Muscle layer of duodenum (tissue), 2 donors: ENCODE results near the gene ARG2.
"Not testable (repeated sequence)": the region's sequence is repeated elsewhere in the genome, so short reads cannot be mapped to it uniquely, and the experiment has no call there.

Experiments used
- H3K27ac ChIP-seq: one replicate; pipeline ENCODE4 v1.7.0; 2013; ENCODE audit warnings: mild to moderate bottlenecking, low read length
- H3K27me3 ChIP-seq: one replicate; pipeline ENCODE4 v1.7.0; 2013; ENCODE audit warnings: low read depth, mild to moderate bottlenecking, control low read depth, low read length
- H3K36me3 ChIP-seq, 2 donors: one replicate each; pipeline ENCODE4 v1.7.0; 2013; ENCODE audit warnings: low read length in 2 of 2, control low read depth in 1 of 2, mild to moderate bottlenecking in 1 of 2; ENCODE audit not compliant: insufficient read depth in 2 of 2, control insufficient read depth in 1 of 2
- H3K4me1 ChIP-seq, 2 donors: one replicate each; pipeline ENCODE4 v1.7.0; 2013; ENCODE audit warnings: low read length in 2 of 2, mild to moderate bottlenecking in 2 of 2, control low read depth in 1 of 2, moderate library complexity in 1 of 2; ENCODE audit not compliant: insufficient read depth in 2 of 2, control insufficient read depth in 1 of 2
- H3K4me3 ChIP-seq, 2 donors: one replicate each; pipeline ENCODE4 v1.7.0; 2013; ENCODE audit warnings: low read length in 2 of 2, low read depth in 1 of 2, mild to moderate bottlenecking in 1 of 2
- H3K9me3 ChIP-seq, 2 donors: one replicate each; pipeline ENCODE4 v1.7.0; 2013; ENCODE audit warnings: low read length in 2 of 2, control low read depth in 1 of 2, mild to moderate bottlenecking in 1 of 2; ENCODE audit not compliant: control insufficient read depth in 1 of 2
- donor health status: healthy.

ARG2 gene

GRCh38 chr14:67589204-67589770, 30.4 kb upstream of the ARG2 start:
- H3K4me1 ChIP-seq = no peaks in the 10 kb centered on the region
- H3K27ac ChIP-seq = no peak overlapping the region
- H3K9me3 ChIP-seq = no peaks in the 10 kb centered on the region
- H3K27me3 ChIP-seq = no peaks in the 10 kb centered on the region
- H3K36me3 ChIP-seq = peaks cover 23 to 59% of the 10 kb centered on the region in 2 donors
- H3K4me3 ChIP-seq = no peak overlapping the region

DNA sequence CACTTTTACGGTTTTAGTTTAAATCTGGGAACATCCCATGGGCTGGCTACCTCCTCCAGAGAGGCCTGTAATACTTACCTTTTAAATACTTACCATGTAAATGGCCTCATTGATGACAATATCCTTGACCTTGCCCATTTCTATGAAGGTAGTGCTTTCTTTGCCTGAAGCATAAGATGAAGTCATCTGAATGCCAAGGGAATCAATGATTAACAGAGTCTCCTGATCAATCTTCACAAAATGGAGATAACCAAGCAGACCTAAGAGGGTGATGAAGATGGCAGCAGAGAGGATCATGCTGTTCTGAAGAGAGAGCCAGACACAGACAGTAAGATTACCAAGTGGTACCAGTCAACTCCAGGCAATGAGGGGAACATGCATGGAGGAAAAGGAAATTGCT, 26.1 kb upstream of the ARG2 start:
- H3K4me3 ChIP-seq, H3K9me3 ChIP-seq, H3K27me3 ChIP-seq, H3K4me1 ChIP-seq, H3K27ac ChIP-seq: not testable (repeated sequence)
- peaks cover 11 to 40% of the 10 kb centered on the region in 2 donors for H3K36me3 ChIP-seq

- H3K4me1 ChIP-seq = peaks cover 0 to 11% of the 10 kb centered on the region in 2 donors
- no peaks in the 10 kb centered on the region for H3K27me3 ChIP-seq
- H3K4me3 ChIP-seq = no peak overlapping the region
- no peaks in the 10 kb centered on the region for H3K9me3 ChIP-seq
- H3K36me3 ChIP-seq = peaks cover 7 to 25% of the 10 kb centered on the region in 2 donors
- H3K27ac ChIP-seq = no peak overlapping the region
Measured at GRCh38 chr14:67595392-67595791, 24.3 kb upstream of the ARG2 start.

GRCh38 chr14:67599698-67600561, 19.8 kb upstream of the ARG2 start, which contains the start of gene PIGH:
Gene PIGH (minus strand): TSS chr14:67600268. CDS start chr14:67600203, 65 bp downstream.
- H3K36me3 ChIP-seq = peaks cover 0 to 5% of the 10 kb centered on the region in 2 donors
- H3K4me3 ChIP-seq = peak within 1 kb of the TSS; percentile 91 to 94
- H3K27ac ChIP-seq = peak within 1 kb of the TSS; percentile 70
- H3K27me3 ChIP-seq = no peaks in the 10 kb centered on the region
- H3K9me3 ChIP-seq = no peaks in the 10 kb centered on the region
- peaks cover 0 to 11% of the 10 kb centered on the region in 2 donors for H3K4me1 ChIP-seq

- not testable (repeated sequence) for H3K9me3 ChIP-seq, H3K27me3 ChIP-seq, H3K27ac ChIP-seq, H3K36me3 ChIP-seq
- Histone ChIP-seq H3K4me3 (peak overlapping the region; percentile 91 to 94), H3K4me1 (peaks cover 0 to 11% of the 10 kb centered on the region in 2 donors)
Measured at GRCh38 chr14:67600562-67600974, 19.2 kb upstream of the ARG2 start.

- H3K36me3 ChIP-seq = no peaks in the 10 kb centered on the region
- no peaks in the 10 kb centered on the region for H3K27me3 ChIP-seq
- no peak overlapping the region for H3K4me3 ChIP-seq
- no peak overlapping the region for H3K27ac ChIP-seq
- peaks cover 0 to 11% of the 10 kb centered on the region in 2 donors for H3K4me1 ChIP-seq
- no peaks in the 10 kb centered on the region for H3K9me3 ChIP-seq
Measured at GRCh38 chr14:67602076-67602475, 17.6 kb upstream of the ARG2 start.

- peaks cover 0 to 10% of the 10 kb centered on the region in 2 donors for H3K4me1 ChIP-seq
- H3K27ac ChIP-seq = no peak overlapping the region
- H3K4me3 ChIP-seq = no peak overlapping the region
- H3K9me3 ChIP-seq = no peaks in the 10 kb centered on the region
- H3K36me3 ChIP-seq = no peaks in the 10 kb centered on the region
- no peaks in the 10 kb centered on the region for H3K27me3 ChIP-seq
Measured at GRCh38 chr14:67602995-67603545, 16.6 kb upstream of the ARG2 start.

GRCh38 chr14:67607646-67608045, 12.1 kb upstream of the ARG2 start:
- no peaks in the 10 kb centered on the region for H3K4me1 ChIP-seq
- H3K27me3 ChIP-seq = no peaks in the 10 kb centered on the region
- H3K36me3 ChIP-seq = no peaks in the 10 kb centered on the region
- no peak overlapping the region for H3K27ac ChIP-seq
- H3K9me3 ChIP-seq = no peaks in the 10 kb centered on the region
- H3K4me3 ChIP-seq = no peak overlapping the region

GRCh38 chr14:67609642-67610310, 9.9 kb upstream of the ARG2 start:
- H3K4me3 ChIP-seq = no peak overlapping the region
- no peaks in the 10 kb centered on the region for H3K9me3 ChIP-seq
- no peaks in the 10 kb centered on the region for H3K36me3 ChIP-seq
- H3K27ac ChIP-seq = no peak overlapping the region
- H3K27me3 ChIP-seq = no peaks in the 10 kb centered on the region
- H3K4me1 ChIP-seq = no peaks in the 10 kb centered on the region

DNA sequence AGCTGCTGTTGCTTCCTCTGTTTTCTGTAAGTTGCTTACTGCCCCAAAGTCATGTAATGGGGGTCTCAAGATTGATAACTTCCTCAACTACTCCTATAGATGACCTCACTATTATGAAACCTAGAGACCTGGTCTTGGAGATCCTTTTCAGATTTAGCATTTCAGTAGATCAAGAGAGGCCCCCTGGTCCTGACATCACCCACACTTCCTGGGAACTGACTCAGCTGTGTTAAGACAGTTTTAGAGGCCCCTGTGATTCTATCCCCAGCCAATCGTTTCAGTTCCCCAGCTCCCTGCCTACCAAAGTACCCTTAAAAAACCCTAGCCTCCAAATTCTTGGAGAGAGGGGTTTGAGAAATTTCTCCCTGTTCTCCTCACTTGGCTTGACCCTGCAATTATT, 9.2 kb upstream of the ARG2 start:
- Histone ChIP-seq H3K27me3 (no peaks in the 10 kb centered on the region), H3K27ac (no peak overlapping the region), H3K4me3 (no peak overlapping the region), H3K36me3 (no peaks in the 10 kb centered on the region), H3K9me3 (no peaks in the 10 kb centered on the region), H3K4me1 (no peaks in the 10 kb centered on the region)

GRCh38 chr14:67618617-67619063, 1.1 kb upstream of the ARG2 start:
- Histone ChIP-seq H3K4me1 (peaks cover 6 to 26% of the 10 kb centered on the region in 2 donors), H3K27me3 (no peaks in the 10 kb centered on the region), H3K36me3 (no peaks in the 10 kb centered on the region), H3K9me3 (no peaks in the 10 kb centered on the region), H3K4me3 (no peak overlapping the region), H3K27ac (peak overlapping the region; percentile 74)
